GM18507 (cell line): ENCODE measurements around the gene PDGFA.

ENCODE experiments used
- DNase-seq: peaks from one replicate; pipeline ENCODE4 v3.0.0; 2011; ENCODE audit warnings: low read depth; ENCODE audit not compliant: insufficient read length; ENCODE audit errors: extremely low spot score
- FAIRE-seq: peaks from 2 replicates; lab custom pipeline; 2011; peaks lifted over from hg19 to GRCh38; lab: Jason Lieb, UNC

The PDGFA gene

GRCh38 chr7:467393-467828, 52.2 kb downstream of the PDGFA start:
- FAIRE-seq (no peak), DNase-seq (no peak)

GRCh38 chr7:466465-467191, 53.0 kb downstream of the PDGFA start:
- FAIRE-seq = no peak
- DNase-seq = no peak

GRCh38 chr7:465710-466400, 53.8 kb downstream of the PDGFA start:
- DNase-seq = no peak
- FAIRE-seq = no peak

- no peak for DNase-seq
- no peak for FAIRE-seq
Measured at GRCh38 chr7:464454-465401, 54.9 kb downstream of the PDGFA start.

GRCh38 chr7:463817-464453, 55.7 kb downstream of the PDGFA start:
- DNase-seq (no peak), FAIRE-seq (no peak)

- no peak for DNase-seq
- no peak for FAIRE-seq
Measured at GRCh38 chr7:463362-463781, 56.3 kb downstream of the PDGFA start.

GRCh38 chr7:462173-463103, 57.2 kb downstream of the PDGFA start:
- FAIRE-seq = no peak

GRCh38 chr7:461453-462172, 58.0 kb downstream of the PDGFA start:
- FAIRE-seq = no peak
- no peak for DNase-seq

More at GRCh38 chr7:462173-463103, 57.2 kb downstream of the PDGFA start:
- DNase-seq = no peak

GRCh38 chr7:461117-461452, 58.6 kb downstream of the PDGFA start:
- DNase-seq (no peak), FAIRE-seq (no peak)

- FAIRE-seq = no peak
- DNase-seq = no peak
Measured at GRCh38 chr7:460374-461116, 59.1 kb downstream of the PDGFA start.

- no peak for FAIRE-seq
Measured at GRCh38 chr7:459584-460373, 59.9 kb downstream of the PDGFA start.

GRCh38 chr7:458511-459245, 61.0 kb downstream of the PDGFA start:
- FAIRE-seq (no peak), DNase-seq (no peak)

More at GRCh38 chr7:459584-460373, 59.9 kb downstream of the PDGFA start:
- no peak for DNase-seq

GRCh38 chr7:457814-458510, 61.7 kb downstream of the PDGFA start:
- FAIRE-seq = no peak
- DNase-seq = no peak

- DNase-seq = no peak
- no peak for FAIRE-seq
Measured at GRCh38 chr7:455110-455928, 64.3 kb downstream of the PDGFA start.
